PC-3 (cell line): Measurements from ENCODE around the gene HDAC4. TPM values are rescaled to one million over a fixed set of nuclear protein-coding genes. Genes with fewer than 3 reads are reported as not detected.

ENCODE experiments used
- ATAC-seq: fragments of 200-7000 bp; cut with Tn5 transposase; 2 replicates; pipeline ENCODE4 v1.9.1; 2020; ENCODE audit warnings: mild to moderate bottlenecking, moderate library complexity
- BruUV-seq: library from RNA; stranded (reverse); fragments of 400-500 nt; replicated peaks from 2 replicates; lab custom pipeline; 2021; lab: Mats Ljungman, UMichigan
- CTCF ChIA-PET: fragments of 300-600 bp; sonication (Branson Sonifier 250); formaldehyde crosslinking; loops from one replicate; lab custom pipeline; 2022; ENCODE audit warnings: antibody characterized with exemption; lab: Charles Lee
- POLR2A ChIA-PET: fragments of 300-600 bp; sonication (Branson Sonifier 250); formaldehyde crosslinking; loops from one replicate; lab custom pipeline; 2022; ENCODE audit warnings: antibody characterized with exemption; ENCODE audit not compliant: unreplicated experiment; lab: Charles Lee
- DNase-seq: peaks from one replicate; pipeline ENCODE4 v3.0.0-alpha.2; 2015
- H2AFZ ChIP-seq: fragments of 300-600 bp; sonication (generic); 2 replicates; pipeline ENCODE4 v1.6.0; 2016; ENCODE audit warnings: antibody characterized with exemption, low read length
- H3F3A ChIP-seq: fragments of 300-600 bp; sonication (generic); one replicate; pipeline ENCODE4 v1.6.0; 2017; ENCODE audit warnings: antibody characterized with exemption, low read length, control low read depth, mild to moderate bottlenecking; ENCODE audit not compliant: unreplicated experiment
- H3K27ac ChIP-seq: fragments of 300-600 bp; sonication (generic); 2 replicates; pipeline ENCODE4 v1.5.1; 2016; ENCODE audit warnings: mild to moderate bottlenecking, low read length
- H3K27me3 ChIP-seq: fragments of 300-600 bp; sonication (generic); 2 replicates; pipeline ENCODE4 v1.6.1; 2016; ENCODE audit warnings: low read length, mixed read lengths
- H3K36me3 ChIP-seq: fragments of 300-600 bp; sonication (generic); 2 replicates; pipeline ENCODE4 v1.6.1; 2016; ENCODE audit warnings: low read depth, mixed run types, low read length, mixed read lengths
- H3K4me1 ChIP-seq: fragments of 300-600 bp; sonication (generic); 2 replicates; pipeline ENCODE4 v1.5.1; 2016; ENCODE audit warnings: low read length; ENCODE audit not compliant: insufficient read depth
- H3K4me2 ChIP-seq: fragments of 300-600 bp; sonication (generic); 2 replicates; pipeline ENCODE4 v1.6.0; 2016; ENCODE audit warnings: low read length
- H3K4me3 ChIP-seq: fragments of 300-600 bp; sonication (generic); 2 replicates; pipeline ENCODE4 v1.5.1; 2016; ENCODE audit warnings: mild to moderate bottlenecking, low read length, mixed read lengths
- H3K79me2 ChIP-seq: fragments of 300-600 bp; sonication (generic); 2 replicates; pipeline ENCODE4 v1.6.1; 2017; ENCODE audit warnings: low read length, mixed read lengths
- H3K9ac ChIP-seq: fragments of 300-600 bp; sonication (generic); 2 replicates; pipeline ENCODE4 v1.6.0; 2016; ENCODE audit warnings: mild to moderate bottlenecking, low read length
- H3K9me2 ChIP-seq: fragments of 300-600 bp; sonication (generic); replicated peaks from 2 replicates; pipeline ENCODE4 v1.6.1; 2016; ENCODE audit warnings: mixed run types, low read length, mixed read lengths
- H3K9me3 ChIP-seq: fragments of 300-600 bp; sonication (generic); 2 replicates; pipeline ENCODE4 v1.6.1; 2016; ENCODE audit warnings: low read length, mixed read lengths
- H4K20me1 ChIP-seq: fragments of 300-600 bp; sonication (generic); 2 replicates; pipeline ENCODE4 v1.6.1; 2016; ENCODE audit warnings: low read length, mixed read lengths
- EZH2 ChIP-seq: fragments of 300-600 bp; sonication (generic); IDR thresholded peaks from one replicate; pipeline ENCODE4 v1.6.1; 2017; ENCODE audit warnings: antibody characterized with exemption, mild to moderate bottlenecking, low read length; ENCODE audit not compliant: unreplicated experiment
- EZH2phosphoT487 ChIP-seq: fragments of 300-600 bp; sonication (generic); IDR thresholded peaks from 2 replicates; pipeline ENCODE4 v1.6.1; 2018; ENCODE audit warnings: mild to moderate bottlenecking, antibody characterized with exemption, low read length, borderline replicate concordance
- intact Hi-C: fragments of 100-400 bp; cut with micrococcal nuclease; formaldehyde crosslinking; loops from 2 replicates; pipeline ENCODE4 v1.9.0; 2023
- total RNA-seq: library from RNA; depleted of rRNA; stranded (reverse); fragments of >200 nt; gene quantifications from 2 replicates; pipeline ENCODE4 v1.2.3, GENCODE V29; 2014
- TF ChIP-seq, protein P1 (sequence below): fragments of 300-600 bp; sonication (generic); conservative IDR thresholded peaks from 2 replicates; pipeline ENCODE4 v1.5.1; 2017; ENCODE audit warnings: antibody characterized with exemption, low read depth, mild to moderate bottlenecking, low read length

HDAC4 gene
- total RNA-seq, 1 experiment from 2014 or later = 8.5 TPM

- H4K20me1 ChIP-seq = no peaks in the 10 kb centered on the region
- no peaks in the 10 kb centered on the region for H3K36me3 ChIP-seq
- H3K9me3 ChIP-seq = no peaks in the 10 kb centered on the region
- no peaks in the 10 kb centered on the region for H3F3A ChIP-seq
- intact Hi-C loops = no loop called here
- POLR2A ChIA-PET = no interaction called here
- CTCF ChIA-PET = no interaction called here
- no peak overlapping the region for H3K4me3 ChIP-seq
- ATAC-seq (no peak), DNase-seq (no peak)
- H3K79me2 ChIP-seq = no peaks in the 10 kb centered on the region
- H3K9ac ChIP-seq = no peak overlapping the region
- no peaks in the 10 kb centered on the region for H3K4me1 ChIP-seq
- TF ChIP-seq EZH2 = no peak
- no peak for TF ChIP-seq EZH2phosphoT487
- TF ChIP-seq, protein P1, sequence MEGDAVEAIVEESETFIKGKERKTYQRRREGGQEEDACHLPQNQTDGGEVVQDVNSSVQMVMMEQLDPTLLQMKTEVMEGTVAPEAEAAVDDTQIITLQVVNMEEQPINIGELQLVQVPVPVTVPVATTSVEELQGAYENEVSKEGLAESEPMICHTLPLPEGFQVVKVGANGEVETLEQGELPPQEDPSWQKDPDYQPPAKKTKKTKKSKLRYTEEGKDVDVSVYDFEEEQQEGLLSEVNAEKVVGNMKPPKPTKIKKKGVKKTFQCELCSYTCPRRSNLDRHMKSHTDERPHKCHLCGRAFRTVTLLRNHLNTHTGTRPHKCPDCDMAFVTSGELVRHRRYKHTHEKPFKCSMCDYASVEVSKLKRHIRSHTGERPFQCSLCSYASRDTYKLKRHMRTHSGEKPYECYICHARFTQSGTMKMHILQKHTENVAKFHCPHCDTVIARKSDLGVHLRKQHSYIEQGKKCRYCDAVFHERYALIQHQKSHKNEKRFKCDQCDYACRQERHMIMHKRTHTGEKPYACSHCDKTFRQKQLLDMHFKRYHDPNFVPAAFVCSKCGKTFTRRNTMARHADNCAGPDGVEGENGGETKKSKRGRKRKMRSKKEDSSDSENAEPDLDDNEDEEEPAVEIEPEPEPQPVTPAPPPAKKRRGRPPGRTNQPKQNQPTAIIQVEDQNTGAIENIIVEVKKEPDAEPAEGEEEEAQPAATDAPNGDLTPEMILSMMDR = no peak
- no peak overlapping the region for H3K27ac ChIP-seq
- H2AFZ ChIP-seq = no peak overlapping the region
- no peak overlapping the region for H3K4me2 ChIP-seq
- no peaks in the 10 kb centered on the region for H3K9me2 ChIP-seq
- no TSS peak for BruUV-seq
- peaks cover 40% of the 10 kb centered on the region for H3K27me3 ChIP-seq
These were observed 22.7 kb upstream of the HDAC4 start for GRCh38 chr2:239423551-239423950.

DNA sequence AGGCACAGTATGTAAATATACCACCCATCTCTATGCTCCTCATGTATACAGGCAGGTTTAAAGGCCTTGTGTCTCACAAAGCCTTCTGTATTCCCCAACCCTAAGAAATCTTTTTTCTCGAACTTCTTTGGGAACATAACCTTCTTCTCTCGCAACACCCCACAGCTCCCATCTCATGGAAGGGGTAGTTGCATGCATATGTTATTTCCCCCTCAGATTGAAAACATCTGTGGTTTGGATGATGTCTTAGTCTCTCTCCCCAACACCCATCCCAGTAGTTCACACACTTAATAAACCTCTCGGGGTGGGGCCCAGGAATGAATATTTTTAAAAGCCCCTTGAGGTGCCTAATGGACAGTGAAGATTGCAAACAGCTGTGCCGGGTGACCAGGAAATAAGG is 21.0 kb upstream of the HDAC4 start:
- Histone ChIP-seq H3K4me1 (no peaks in the 10 kb centered on the region), H3K79me2 (no peaks in the 10 kb centered on the region), H3K27ac (no peak overlapping the region), H3K4me3 (no peak overlapping the region), H3K9ac (no peak overlapping the region), H3K9me3 (no peaks in the 10 kb centered on the region), H3K27me3 (peaks cover 33% of the 10 kb centered on the region), H3K9me2 (no peaks in the 10 kb centered on the region), H3F3A (no peaks in the 10 kb centered on the region), H3K4me2 (no peak overlapping the region), H4K20me1 (no peaks in the 10 kb centered on the region), H3K36me3 (no peaks in the 10 kb centered on the region), H2AFZ (no peak overlapping the region)
- DNase-seq (no peak), ATAC-seq (no peak)
- CTCF ChIA-PET = no interaction called here
- POLR2A ChIA-PET = no interaction called here
- no TSS peak for BruUV-seq
- TF ChIP-seq EZH2phosphoT487 = no peak
- no peak for TF ChIP-seq EZH2
- TF ChIP-seq, protein P1 = no peak
- intact Hi-C loops = no loop called here

- Histone ChIP-seq H4K20me1 (no peaks in the 10 kb centered on the region), H3K4me3 (no peak overlapping the region), H3K27me3 (peaks cover 22% of the 10 kb centered on the region), H3K9ac (no peak overlapping the region), H3K36me3 (no peaks in the 10 kb centered on the region), H3K4me2 (no peak overlapping the region), H2AFZ (no peak overlapping the region), H3K4me1 (no peaks in the 10 kb centered on the region), H3K79me2 (no peaks in the 10 kb centered on the region), H3K9me2 (no peaks in the 10 kb centered on the region), H3K9me3 (no peaks in the 10 kb centered on the region), H3F3A (no peaks in the 10 kb centered on the region), H3K27ac (no peak overlapping the region)
- ChIA-PET POLR2A (no interaction called here), CTCF (no interaction called here)
- TF ChIP-seq, protein P1 = no peak
- TF ChIP-seq EZH2 = no peak
- no peak for TF ChIP-seq EZH2phosphoT487
- DNase-seq = no peak
- ATAC-seq = no peak
- intact Hi-C loops = no loop called here
- no TSS peak for BruUV-seq
These were observed 19.3 kb upstream of the HDAC4 start for GRCh38 chr2:239420082-239420481.
